Tibial nerve (tissue), 4 donors: ENCODE measurements around the gene PRPF40A.

Experiments
- CTCF ChIP-seq, 5 experiments: fragments of 200-600 bp in 3 of 5; fragments of 450-650 bp in 2 of 5; sonication (generic) in 3 of 5; IDR thresholded peaks; one replicate each; pipeline ENCODE4 v1.5.1; 2016 to 2019; ENCODE audit warnings: antibody characterized with exemption in 5 of 5, mild to moderate bottlenecking in 3 of 5, moderate library complexity in 2 of 5
- EP300 ChIP-seq, 2 donors: sonication (generic); formaldehyde crosslinking; IDR thresholded peaks; one replicate each; pipeline ENCODE4 v1.6.1; 2017; ENCODE audit warnings: antibody characterized with exemption in 2 of 2, mild to moderate bottlenecking in 1 of 2
- POLR2A ChIP-seq, 2 donors: fragments of 450-650 bp; IDR thresholded peaks; one replicate each; pipeline ENCODE4 v1.6.1; 2017; ENCODE audit warnings: antibody characterized with exemption in 2 of 2, mild to moderate bottlenecking in 2 of 2, moderate library complexity in 2 of 2

- TF ChIP-seq EP300 (IDR thresholded peaks at IDR 0.05) (no peak), CTCF (IDR thresholded peaks at IDR 0.05) (no peak), POLR2A (IDR thresholded peaks at IDR 0.05) (no peak)
Observed at GRCh38 chr2:152657043-152657442, 60.2 kb downstream of the PRPF40A start.
